ENCODE data around the gene DEAF1. TPM values are rescaled to one million over a fixed set of nuclear protein-coding genes. Genes with fewer than 3 reads are reported as not detected.

Gene DEAF1
- total and polyA plus RNA-seq, 2 of the 13 experiments (the other 11 are each of a cell fraction or from before 2014, with no cell fraction given) = 22.3 to 29.6 TPM

DNA sequence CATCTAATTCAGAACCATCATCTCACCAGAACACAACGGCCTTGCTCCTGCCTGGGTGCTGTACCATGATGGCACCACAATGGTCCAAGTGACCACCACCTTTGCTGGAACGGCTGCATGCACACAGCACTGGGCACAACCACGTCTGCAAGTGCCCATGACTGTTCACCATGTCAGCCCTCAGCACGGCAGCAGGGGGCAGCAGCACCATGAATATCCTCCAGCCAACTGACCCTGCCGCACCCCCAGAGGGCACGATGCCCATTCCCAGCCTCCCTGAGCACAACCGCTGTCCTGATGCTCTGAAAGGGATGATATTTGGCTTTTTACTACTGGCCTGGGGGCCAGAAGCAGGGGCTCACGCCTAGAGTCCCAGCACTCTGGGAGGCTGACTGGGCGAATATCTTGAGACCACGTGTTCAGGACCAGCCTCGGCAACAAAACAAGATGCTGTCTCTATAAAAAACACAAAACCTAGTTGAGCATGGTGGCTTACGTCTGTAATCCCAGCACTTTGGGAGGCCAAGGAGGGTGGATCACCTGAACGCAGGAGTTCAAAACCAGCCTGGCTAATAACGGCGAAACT, 32.2 kb downstream of the DEAF1 start (continued):
- no peak for TF ChIP-seq ZNF615 (CRISPR knock-in tag; IDR thresholded peaks at IDR 0.05; ENCODE audit: borderline replicate concordance)
- no peak for TF ChIP-seq NCOA1 (CRISPR knock-in tag; IDR thresholded peaks at IDR 0.05)
- TF ChIP-seq KLF16 (CRISPR knock-in tag; IDR thresholded peaks at IDR 0.05) = 0 out of 4 replicates have a peak, but pooled peaks of 1 of the 2 experiments have one; percentile 23
- no peak for TF ChIP-seq ZBTB1 (CRISPR knock-in tag; IDR thresholded peaks at IDR 0.05; ENCODE audit: borderline replicate concordance)
- no peak for TF ChIP-seq EEA1 (CRISPR knock-in tag; IDR thresholded peaks at IDR 0.05; ENCODE audit: borderline replicate concordance)
- TF ChIP-seq MIER3 (CRISPR knock-in tag; IDR thresholded peaks at IDR 0.05; ENCODE audit: borderline replicate concordance) = no peak
- TF ChIP-seq HBP1 (CRISPR knock-in tag; IDR thresholded peaks at IDR 0.05; ENCODE audit: low read depth) = no peak
- no peak for TF ChIP-seq U2AF2 (IDR thresholded peaks at IDR 0.05; ENCODE audit: low read depth, low read length)
- TF ChIP-seq PTBP1 (IDR thresholded peaks at IDR 0.05; ENCODE audit: low read depth, low read length, poor library complexity, severe bottlenecking) = no peak
- TF ChIP-seq ZFP62 (CRISPR knock-in tag; IDR thresholded peaks at IDR 0.05) = no peak
- no peak for TF ChIP-seq ZNF124 (CRISPR knock-in tag; IDR thresholded peaks at IDR 0.05)
- TF ChIP-seq SMC3 (IDR thresholded peaks at IDR 0.05; ENCODE audit: low read length) = peak; percentile 44; the same call in 1 of the 2 replicates
- TF ChIP-seq NFRKB (IDR thresholded peaks at IDR 0.05) = no peak
- TF ChIP-seq ARHGAP35 (CRISPR knock-in tag; IDR thresholded peaks at IDR 0.05; ENCODE audit: borderline replicate concordance) = no peak
- no peak for TF ChIP-seq RBAK (CRISPR knock-in tag; IDR thresholded peaks at IDR 0.05)
- TF ChIP-seq NR1H2 (CRISPR knock-in tag; IDR thresholded peaks at IDR 0.05; ENCODE audit: borderline replicate concordance, low read depth) = no peak
- 0 out of 2 replicates have a peak, but pooled peaks have one; percentile 20 for TF ChIP-seq THAP9 (CRISPR knock-in tag; IDR thresholded peaks at IDR 0.05; ENCODE audit: borderline replicate concordance)
- no peak for TF ChIP-seq HOXA7 (CRISPR knock-in tag; IDR thresholded peaks at IDR 0.05)
- no peak for TF ChIP-seq ZSCAN31 (CRISPR knock-in tag; IDR thresholded peaks at IDR 0.05; ENCODE audit: low read depth)
- no peak for TF ChIP-seq ZFX (CRISPR knock-in tag; IDR thresholded peaks at IDR 0.05; ENCODE audit: low read depth)
- no peak for TF ChIP-seq ZNF766 (CRISPR knock-in tag; IDR thresholded peaks at IDR 0.05; ENCODE audit: borderline replicate concordance)
- no peak for TF ChIP-seq CBX2 (IDR thresholded peaks at IDR 0.05; ENCODE audit: low read depth, low read length)
- TF ChIP-seq CBX2 (CRISPR knock-in tag; IDR thresholded peaks at IDR 0.05; ENCODE audit: low read depth) = no peak
- TF ChIP-seq ZNF737 (CRISPR knock-in tag; IDR thresholded peaks at IDR 0.05; ENCODE audit: borderline replicate concordance) = no peak
- TF ChIP-seq ZBTB38 (CRISPR knock-in tag; IDR thresholded peaks at IDR 0.05) = peak; percentile 87
- no peak for TF ChIP-seq ZNF816 (CRISPR knock-in tag; IDR thresholded peaks at IDR 0.05; ENCODE audit: borderline replicate concordance)
- TF ChIP-seq, protein P1, sequence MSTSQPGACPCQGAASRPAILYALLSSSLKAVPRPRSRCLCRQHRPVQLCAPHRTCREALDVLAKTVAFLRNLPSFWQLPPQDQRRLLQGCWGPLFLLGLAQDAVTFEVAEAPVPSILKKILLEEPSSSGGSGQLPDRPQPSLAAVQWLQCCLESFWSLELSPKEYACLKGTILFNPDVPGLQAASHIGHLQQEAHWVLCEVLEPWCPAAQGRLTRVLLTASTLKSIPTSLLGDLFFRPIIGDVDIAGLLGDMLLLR (CRISPR knock-in tag; IDR thresholded peaks at IDR 0.05) = no peak
- TF ChIP-seq TGIF2 (CRISPR knock-in tag; IDR thresholded peaks at IDR 0.05) = no peak
- no peak for TF ChIP-seq BRCA1 (CRISPR knock-in tag; IDR thresholded peaks at IDR 0.05)
